Measurements from ENCODE around the gene LRIT1.
A peak's percentile ranks its signal among the peaks of the same experiment; 100 is the strongest.

The LRIT1 gene

GRCh38 chr10:84254552-84255478, 13.5 kb upstream of the LRIT1 start:
- DNase-seq, result no peak

DNA sequence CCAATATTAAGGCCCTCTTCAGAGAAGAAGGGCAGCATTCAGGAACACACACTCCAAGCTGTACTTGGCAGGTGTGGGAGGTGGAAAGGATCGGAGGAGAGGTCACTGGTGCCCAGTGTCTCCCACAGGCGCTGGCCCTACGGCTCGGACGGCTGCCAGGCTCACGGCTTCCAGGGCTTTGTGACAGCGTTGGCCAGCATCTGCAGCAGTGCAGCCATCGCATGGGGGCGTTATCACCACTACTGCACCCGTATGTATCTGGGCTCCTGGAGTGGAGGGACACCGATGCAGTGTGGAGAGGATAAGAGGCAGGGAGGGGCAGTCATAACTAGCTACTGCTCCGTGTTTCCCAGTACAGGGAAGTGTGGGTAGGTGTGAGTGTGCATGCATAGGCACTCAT, 7.4 kb upstream of the LRIT1 start:
- DNase-seq, result no peak

- no peak for DNase-seq
Observed at GRCh38 chr10:84247496-84247895, 6.2 kb upstream of the LRIT1 start.

GRCh38 chr10:84244651-84245270, 3.4 kb upstream of the LRIT1 start, which contains the start of gene RGR:
TSS of gene RGR (plus strand) at chr10:84245053. CDS start at chr10:84245091, 38 bp downstream.
- DNase-seq, result peak; percentile 23 to 98 (median 85)

DNA sequence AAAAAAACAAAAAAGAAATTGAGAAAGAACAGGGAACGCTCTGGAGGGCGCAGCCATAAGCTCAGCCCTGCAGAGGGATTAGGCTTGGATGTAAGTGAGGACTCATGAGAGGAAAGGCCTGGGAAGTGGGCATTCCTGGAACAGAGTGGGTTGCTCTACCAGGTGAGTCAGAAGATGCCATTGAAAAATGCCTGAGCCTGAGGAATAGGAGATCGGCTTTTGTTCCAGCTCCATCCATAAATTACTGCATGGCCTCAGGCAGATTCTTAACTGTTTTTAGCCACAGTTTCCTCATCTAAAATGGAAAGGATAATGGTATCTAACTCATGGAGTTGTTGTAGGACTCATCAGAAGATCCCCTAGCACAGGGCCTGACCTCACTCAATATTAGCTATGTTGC, 2.4 kb upstream of the LRIT1 start:
- DNase-seq, result no peak

DNA sequence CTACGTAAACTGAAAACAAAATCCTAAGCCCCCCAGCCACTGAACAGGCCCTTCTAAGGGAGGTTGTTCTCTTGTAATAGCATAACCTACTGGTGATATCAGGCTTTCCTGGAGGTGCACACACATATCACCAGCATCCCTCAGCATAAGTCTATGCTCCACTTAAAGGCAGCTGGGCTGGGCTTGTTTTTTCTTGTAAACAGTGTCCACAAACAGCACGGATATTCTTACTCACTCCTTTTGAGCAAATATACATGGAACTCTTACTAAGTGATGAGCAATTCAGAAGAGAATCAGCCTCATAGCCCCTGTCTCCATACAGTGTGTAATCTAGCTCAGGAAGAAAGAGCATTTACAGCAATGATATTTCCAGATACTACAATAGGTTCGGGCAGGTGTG, 2.4 kb downstream of the LRIT1 start:
- DNase-seq, result no peak

DNA sequence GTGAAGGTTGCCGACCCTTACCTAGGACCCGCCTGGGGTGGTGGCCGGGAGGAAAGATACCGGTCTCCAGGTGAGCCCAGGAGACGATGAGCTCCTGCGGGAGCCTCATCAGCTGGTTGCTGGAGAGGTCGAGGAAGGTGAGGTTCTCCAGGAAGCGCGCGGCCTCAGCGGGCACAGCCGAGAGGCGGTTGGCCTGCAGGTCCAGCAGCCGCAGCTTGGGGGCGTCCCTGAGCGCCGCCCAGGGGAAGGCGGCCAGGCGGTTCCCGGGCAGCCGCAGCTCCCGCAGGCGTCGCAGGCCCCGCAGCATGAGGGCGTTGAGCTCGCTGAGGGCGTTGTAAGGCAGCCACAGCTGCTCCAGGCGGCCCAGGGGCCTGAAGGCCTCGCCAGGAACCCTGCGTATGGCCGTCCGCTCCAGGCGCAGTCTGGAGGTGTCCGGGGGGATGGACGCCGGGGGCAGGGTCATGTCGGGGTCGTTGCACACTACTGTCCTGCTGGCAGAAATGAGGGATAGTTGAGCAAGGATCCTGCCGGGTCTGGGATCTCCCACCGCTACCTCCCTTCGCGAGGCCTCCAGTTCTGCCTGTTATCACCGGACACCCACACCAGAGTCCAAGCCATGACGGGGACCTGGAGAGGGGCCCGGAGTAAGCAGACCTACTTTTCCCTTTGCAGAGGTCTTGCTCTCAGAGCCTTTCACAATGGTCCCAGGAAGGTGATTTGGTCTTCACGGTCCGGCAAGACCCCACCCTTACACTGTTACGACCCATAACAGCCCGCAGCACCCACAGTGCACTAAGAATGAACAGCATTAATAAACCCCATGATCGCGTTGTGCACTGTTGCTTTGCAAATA, 3.9 kb downstream of the LRIT1 start:
- DNase-seq, result no peak

DNA sequence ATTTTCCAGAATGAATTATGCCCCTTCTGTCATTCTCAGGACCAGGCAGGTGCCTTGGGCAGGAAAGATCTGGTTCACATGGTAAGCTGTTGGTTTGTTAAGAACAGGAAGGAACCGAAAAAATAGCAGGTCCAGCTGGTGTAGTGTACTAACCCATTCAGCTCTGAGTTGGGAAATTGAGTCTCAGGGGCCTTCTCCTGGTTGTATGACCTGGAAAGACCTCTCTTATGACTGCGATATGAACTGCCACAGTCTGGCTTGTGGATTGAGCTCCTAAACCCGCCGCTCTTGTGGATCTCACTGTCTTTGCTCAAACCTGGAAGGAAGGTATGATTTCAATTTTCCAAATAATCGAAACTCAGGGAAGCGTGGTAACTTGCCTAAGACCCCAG, 4.5 kb downstream of the LRIT1 start:
- DNase-seq, result no peak

GRCh38 chr10:84235096-84235495, 6.2 kb downstream of the LRIT1 start:
- no peak for DNase-seq

DNA sequence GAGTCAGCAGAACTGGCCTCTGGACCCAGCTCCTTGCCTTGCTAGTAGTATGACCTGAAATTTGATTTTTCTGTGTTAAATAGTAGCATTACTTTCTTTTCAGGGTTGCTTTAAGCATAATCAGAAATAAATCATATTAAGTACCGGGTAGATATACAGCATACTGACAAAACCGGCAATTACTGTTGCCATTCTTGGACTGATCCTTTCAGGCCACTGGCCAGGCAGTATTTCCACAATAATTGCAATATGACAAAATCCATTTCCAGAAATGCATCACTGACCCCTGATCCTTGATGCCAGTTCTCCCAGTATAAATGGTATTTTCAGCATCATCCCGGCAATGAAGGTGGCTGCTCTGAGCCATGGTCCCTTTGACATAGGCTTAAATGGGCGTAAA, 6.9 kb downstream of the LRIT1 start:
- no peak for DNase-seq

DNA sequence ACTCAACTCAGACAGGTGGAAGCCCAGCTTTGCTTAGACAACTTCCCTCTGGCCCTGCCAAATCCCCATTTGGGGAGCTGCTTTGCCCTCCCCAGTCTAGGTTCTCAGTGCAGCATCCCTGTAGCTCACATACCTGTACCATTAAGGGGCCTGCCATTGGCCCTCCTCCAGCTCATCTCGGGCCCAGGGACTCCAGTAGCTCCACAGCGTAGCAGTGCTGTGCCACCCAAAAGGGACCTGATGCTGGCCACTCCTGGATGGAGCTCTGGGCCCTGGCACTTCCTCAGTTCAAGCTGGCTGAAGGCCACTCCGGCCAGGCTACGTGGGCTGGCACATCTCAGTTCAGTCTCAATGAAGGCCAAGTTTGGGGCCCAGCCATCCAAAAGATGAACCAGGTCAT, 7.4 kb downstream of the LRIT1 start:
- DNase-seq, result peak in 1 of 51 donors; percentile 11

DNA sequence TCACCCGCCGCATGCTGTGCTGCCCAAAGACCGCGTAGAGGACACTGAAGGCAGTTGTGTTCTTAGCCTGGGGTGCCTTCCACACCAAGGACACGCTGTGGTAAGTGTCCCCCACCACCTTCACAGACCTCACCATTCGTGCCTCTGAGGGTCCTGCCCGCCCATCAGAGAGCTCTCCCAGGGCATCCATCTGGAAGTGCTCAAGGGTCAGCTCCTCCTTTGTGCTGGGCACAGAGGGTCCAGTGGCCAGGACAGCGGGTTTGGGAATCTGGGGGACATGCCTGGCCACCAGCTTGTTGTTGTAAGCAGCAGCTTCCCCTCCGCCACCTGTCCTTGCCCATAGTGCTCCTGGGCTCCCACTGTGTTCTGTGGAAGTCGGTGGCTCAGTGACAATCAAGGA, 9.0 kb downstream of the LRIT1 start:
- DNase-seq, result no peak

DNA sequence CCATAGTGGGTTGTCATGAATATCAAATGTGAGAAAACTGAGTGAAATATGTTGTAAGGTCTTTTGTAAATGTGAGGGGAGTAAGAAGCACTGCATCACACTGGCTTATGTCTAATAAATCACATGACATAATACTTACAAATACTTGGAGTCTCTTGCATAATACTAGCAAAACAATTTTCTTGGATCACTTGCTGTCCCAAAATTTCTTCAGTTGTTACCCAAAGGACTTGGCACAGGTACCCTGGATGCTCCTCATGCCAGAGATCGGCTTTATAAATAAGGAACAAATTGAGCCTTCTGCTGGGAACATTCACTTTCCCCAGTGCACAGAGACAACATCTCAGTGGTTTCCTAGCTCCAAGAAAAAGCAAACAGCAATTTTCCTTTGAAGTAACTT, 11.0 kb downstream of the LRIT1 start:
- DNase-seq, result no peak

- DNase-seq, result peak in 2 of 51 donors; percentile 6 to 20
Observed at GRCh38 chr10:84227810-84228209, 13.5 kb downstream of the LRIT1 start.

DNA sequence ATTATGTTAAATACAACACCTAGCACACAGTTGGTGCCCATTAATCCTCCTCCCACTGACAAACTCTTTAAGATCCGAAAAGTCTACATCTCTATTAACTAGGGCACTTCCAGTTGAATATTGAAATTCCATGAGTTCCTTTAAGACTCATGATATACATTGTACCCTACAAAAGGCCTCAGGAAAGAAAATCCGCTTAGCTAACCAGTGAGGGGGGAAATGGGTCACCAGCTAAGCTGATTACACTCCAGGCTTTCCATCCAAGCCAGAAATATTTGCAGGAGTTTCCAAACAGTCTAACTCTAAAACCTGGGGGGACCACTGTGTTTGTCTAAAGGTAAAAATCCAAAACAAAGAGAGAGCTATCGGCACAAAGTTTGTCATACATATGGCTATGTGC, 14.7 kb downstream of the LRIT1 start:
- no peak for DNase-seq

DNA sequence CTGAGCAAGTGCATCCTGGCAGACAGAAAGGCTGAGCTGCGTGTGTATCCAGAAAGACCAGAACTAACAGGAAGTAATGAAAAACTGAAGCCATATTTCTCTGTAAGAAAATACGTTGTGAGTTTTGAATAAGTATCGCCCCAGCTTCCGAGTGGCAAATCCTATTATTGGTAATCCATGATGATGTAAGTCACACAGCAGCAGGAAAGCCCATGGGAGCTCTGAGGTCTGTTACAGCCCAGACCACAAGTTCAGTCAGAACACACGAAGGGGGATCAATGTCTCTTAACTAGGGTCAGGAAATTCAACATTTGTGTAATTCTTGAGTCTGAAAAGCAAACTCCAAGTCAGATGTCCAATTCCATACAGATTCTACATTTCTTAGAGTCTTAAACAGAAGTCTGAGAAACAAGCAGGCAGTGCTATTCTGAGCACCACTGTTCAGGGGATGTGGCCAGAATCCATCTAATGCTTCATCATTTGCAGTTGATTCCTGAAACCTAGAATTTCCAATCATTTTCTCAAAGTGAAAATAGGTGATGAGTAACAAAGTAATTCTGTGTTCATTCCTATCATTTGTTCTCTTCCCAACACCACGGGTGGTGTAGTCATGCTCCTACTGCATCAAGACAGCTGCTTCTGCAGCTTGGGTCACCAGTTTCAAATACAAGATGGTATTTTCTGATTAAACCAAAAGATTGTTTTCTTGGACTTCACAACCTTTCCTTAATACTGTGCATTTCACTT, 15.7 kb downstream of the LRIT1 start, which contains the start of gene LRIT2:
LRIT2 (minus strand) TSS at position 118 of the 747 bp plus-strand sequence; CDS start at position 94, 24 bp downstream.
- DNase-seq, result peak in 1 of 51 donors; percentile 16

- no peak for DNase-seq
Observed at GRCh38 chr10:84224411-84225028, 16.8 kb downstream of the LRIT1 start.

- DNase-seq, result no peak
Observed at GRCh38 chr10:84221916-84222315, 19.4 kb downstream of the LRIT1 start.

DNA sequence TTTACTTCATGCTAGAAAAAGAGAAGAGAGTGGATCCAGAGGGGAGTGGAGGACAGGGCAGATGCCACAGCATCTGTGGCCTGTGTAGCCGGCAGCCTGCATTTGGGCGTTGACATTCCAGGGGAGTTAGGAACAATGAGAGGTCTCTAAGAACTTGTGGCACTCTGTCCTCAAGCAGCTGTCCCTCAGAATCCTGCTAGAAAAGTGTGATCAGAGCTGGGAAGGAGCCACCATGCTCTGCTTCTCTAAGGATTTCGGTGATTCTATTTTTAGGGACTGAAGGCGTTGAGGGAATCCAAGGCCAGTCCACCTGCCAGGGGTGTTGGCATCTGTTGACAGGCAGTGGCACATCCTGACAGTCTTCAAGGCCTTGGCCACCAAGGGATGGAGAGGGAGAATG, 23.6 kb downstream of the LRIT1 start:
- DNase-seq, result no peak

DNA sequence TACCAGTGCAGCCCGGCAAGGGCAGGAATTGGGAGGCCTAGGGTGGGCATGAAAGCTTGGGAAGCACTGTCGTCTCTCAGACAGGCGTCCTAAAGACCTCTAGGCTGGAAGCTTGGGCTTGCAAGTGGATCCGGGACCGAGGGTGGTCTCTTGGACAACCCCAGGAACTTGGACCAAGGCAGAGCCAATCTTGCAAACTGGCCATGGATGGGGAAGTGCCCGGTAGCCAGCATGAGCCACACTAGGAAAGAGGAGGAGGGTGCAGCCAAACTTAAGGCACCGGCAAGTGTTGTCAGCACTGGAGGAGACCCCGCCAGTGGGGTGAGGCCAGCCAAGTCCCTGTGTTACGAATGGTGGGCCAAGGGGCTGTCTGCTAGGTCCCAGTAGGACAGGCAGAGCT, 24.5 kb downstream of the LRIT1 start:
- no peak for DNase-seq
